Skeletal muscle cell (primary cell): ENCODE results near the gene SLC25A28.
"Not testable (repeated sequence)": the region's sequence is repeated elsewhere in the genome, so short reads cannot be mapped to it uniquely, and the experiment has no call there.

Experiments
- DNase-seq: peaks from one replicate; pipeline ENCODE4 v3.0.0-alpha.2; 2010; ENCODE audit warnings: low read depth
- H3K4me3 ChIP-seq: 2 replicates; pipeline ENCODE4 v1.5.1; 2011; ENCODE audit warnings: low read depth, mild to moderate bottlenecking, control low read depth, low read length, moderate library complexity

SLC25A28 gene

DNA sequence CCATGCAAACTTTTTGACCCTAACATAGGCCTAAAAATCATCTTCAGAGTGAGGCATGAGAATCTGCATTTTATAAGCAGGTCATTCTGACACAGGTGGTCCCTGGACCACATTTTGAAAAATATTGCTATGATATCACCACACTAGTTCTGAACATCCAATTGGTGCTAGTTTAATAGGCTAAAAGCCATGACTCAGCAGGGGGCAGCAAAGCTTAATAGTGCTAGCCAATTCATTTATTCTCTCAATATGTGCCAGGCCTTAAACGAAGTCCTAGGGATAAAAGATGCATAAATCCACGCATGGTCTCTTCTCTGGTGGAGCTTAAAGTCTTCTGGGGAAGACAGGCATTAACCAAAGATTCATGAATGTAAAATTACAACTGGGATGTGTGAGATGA, 10.2 kb upstream of the SLC25A28 start:
- DNase-seq: no peak

GRCh38 chr10:99629625-99629978, 9.4 kb upstream of the SLC25A28 start:
- H3K4me3 ChIP-seq: no peak overlapping the region
- DNase-seq: no peak

More for the DNA sequence above, 10.2 kb upstream of the SLC25A28 start:
- H3K4me3 ChIP-seq: no peak overlapping the region

- no peak overlapping the region for H3K4me3 ChIP-seq
- DNase-seq: no peak
Observed at GRCh38 chr10:99628923-99629624, 8.8 kb upstream of the SLC25A28 start.

DNA sequence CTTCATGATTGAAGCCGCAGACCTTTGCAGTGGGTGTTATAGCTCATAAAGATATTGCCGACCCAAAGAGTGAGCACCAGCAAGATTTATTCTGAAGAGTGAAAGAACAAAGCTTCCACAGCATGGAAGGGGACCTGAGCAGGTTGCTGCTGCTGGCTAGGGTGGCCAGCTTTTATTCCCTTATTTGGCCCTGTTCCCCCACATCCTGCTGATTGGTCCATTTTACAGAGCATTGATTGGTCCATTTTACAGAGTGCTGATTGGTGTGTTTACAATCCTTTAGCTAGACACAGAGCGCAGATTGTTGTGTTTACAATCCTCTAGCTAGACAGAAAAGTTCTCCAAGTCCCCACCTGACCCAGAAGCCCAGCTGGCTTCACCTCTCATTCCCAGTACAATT, 4.9 kb upstream of the SLC25A28 start:
- not testable (repeated sequence) for H3K4me3 ChIP-seq, DNase-seq

GRCh38 chr10:99623919-99624318, 3.7 kb upstream of the SLC25A28 start:
- DNase-seq: no peak

GRCh38 chr10:99621454-99622251, 1.4 kb upstream of the SLC25A28 start:
- H3K4me3 ChIP-seq: peak overlapping the region; percentile 89
- DNase-seq: peak; percentile 53

More at GRCh38 chr10:99623919-99624318, 3.7 kb upstream of the SLC25A28 start:
- no peak overlapping the region for H3K4me3 ChIP-seq

DNA sequence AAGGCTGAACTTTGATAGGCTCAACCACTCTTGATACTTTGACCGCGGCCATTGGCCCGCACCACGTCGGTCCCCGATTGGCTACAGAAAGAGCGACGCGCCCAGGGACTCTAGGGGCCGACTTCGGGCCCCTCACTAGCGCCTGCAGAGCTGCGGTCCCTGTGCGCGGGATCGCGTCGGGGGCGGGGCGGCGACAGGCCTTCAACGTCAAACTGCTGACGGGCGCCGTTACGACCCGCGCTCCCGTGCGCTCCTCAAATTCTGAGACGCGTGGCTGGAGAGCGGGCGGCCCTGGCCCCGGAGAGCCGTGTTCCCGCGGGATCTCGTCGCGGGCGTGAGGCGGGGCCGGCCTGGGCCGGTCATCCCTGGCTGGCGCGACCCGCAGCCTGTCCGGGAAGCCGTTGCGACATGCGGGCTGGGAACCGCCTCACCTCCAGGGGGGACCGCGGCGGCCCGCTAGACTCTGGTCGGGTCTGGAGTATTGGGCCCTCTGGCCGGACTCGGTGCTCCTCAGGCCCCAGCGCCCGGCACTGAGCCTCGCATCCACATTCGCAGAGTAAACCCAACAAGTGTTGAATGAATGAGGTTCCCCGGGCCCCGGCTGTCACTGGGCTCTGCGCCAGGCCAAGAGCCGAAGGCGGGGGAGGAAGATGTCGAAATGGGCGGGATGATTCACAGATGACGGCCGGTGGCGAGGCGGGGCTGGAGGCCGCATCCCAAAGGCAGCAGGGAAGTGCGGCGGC, 643 bp upstream of the SLC25A28 start:
- peak; percentile 88 for DNase-seq
- peak overlapping the region; percentile 89 for H3K4me3 ChIP-seq

- no peak for DNase-seq
- H3K4me3 ChIP-seq: peak overlapping the region; percentile 89
Observed at GRCh38 chr10:99619090-99619800, 994 bp downstream of the SLC25A28 start.

- no peak for DNase-seq
- H3K4me3 ChIP-seq: no peak overlapping the region
Observed at GRCh38 chr10:99617696-99618095, 2.5 kb downstream of the SLC25A28 start.

GRCh38 chr10:99615426-99615825, 4.8 kb downstream of the SLC25A28 start:
- DNase-seq: no peak

GRCh38 chr10:99612167-99612831, 7.9 kb downstream of the SLC25A28 start:
- no peak for DNase-seq
- no peak overlapping the region for H3K4me3 ChIP-seq

More at GRCh38 chr10:99615426-99615825, 4.8 kb downstream of the SLC25A28 start:
- no peak overlapping the region for H3K4me3 ChIP-seq

- no peak for DNase-seq
Observed at GRCh38 chr10:99611326-99611725, 8.9 kb downstream of the SLC25A28 start.

GRCh38 chr10:99610221-99610620, 10.0 kb downstream of the SLC25A28 start:
- H3K4me3 ChIP-seq: no peak overlapping the region
- DNase-seq: no peak

More at GRCh38 chr10:99611326-99611725, 8.9 kb downstream of the SLC25A28 start:
- no peak overlapping the region for H3K4me3 ChIP-seq

DNA sequence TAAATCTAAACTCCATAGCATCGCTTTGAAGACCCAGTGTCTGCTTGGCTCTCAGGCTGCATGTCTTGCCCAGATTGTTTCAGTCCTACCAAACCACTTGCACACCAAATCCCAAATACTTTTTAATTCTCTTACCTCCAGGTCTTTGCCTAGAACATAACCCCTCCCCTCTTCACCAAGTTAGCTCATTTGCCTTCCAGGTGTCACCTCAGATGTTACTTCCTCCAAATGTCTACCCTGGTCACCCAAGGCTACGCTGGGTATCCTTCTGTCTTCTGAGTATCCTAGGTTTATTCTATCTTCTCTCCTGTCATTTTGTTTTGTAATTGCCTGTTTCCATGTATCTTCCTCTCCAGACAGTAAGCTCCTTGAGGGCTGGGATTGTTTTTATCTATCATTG, 11.1 kb downstream of the SLC25A28 start:
- no peak for DNase-seq
- no peak overlapping the region for H3K4me3 ChIP-seq

GRCh38 chr10:99605351-99605750, 14.9 kb downstream of the SLC25A28 start:
- no peak for DNase-seq
- H3K4me3 ChIP-seq: no peak overlapping the region

DNA sequence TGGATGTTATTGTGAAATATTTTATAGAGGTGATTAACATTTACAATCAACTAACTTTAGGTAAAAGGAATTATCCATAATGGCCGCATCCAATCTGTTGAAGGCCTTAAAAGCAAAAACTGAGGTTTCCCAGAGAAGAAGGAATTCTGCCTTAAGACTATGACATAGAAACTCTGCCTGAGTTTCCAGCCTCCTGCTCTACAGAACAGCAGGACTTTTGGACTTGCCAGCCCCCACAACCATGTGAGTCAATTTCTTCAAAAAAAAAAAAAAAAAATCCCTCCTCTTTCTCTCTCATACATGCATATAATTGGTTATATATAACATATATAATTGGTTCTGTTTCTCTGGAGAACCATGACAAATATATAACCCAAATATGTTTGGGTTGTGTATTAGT, 15.4 kb downstream of the SLC25A28 start:
- H3K4me3 ChIP-seq: no peak overlapping the region
- DNase-seq: no peak

GRCh38 chr10:99598781-99599509, 21.3 kb downstream of the SLC25A28 start:
- DNase-seq: no peak
- H3K4me3 ChIP-seq: no peak overlapping the region

DNA sequence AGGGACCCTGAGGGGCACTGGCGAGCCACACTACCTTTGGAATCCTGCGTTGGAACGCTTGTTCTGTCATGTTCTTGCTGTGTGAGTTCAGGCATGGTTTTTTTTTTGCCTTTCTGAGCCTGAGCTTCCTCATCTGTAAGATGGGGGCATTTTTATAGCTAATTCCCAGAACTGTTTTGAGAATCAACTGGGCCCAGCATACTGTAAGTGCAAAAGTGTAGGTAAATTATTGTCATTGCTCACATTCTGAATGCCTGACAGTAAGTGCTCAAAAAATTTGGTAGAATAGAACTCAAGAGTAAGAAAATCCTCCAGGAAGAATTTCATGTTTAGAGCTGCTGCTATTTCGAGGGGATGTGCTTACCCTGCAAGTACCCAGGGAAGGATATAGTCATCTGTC, 22.2 kb downstream of the SLC25A28 start:
- no peak for DNase-seq
- H3K4me3 ChIP-seq: no peak overlapping the region
